ENCODE measurements around the gene FGF18. TPM values are rescaled to one million over a fixed set of nuclear protein-coding genes. Genes with fewer than 3 reads are reported as not detected.
"Not testable (repeated sequence)": the region's sequence is repeated elsewhere in the genome, so short reads cannot be mapped to it uniquely, and the experiment has no call there.

Gene FGF18
- total and polyA plus RNA-seq, 2 experiments from 2014 or later: 0.09 TPM; not detected in 1

DNA sequence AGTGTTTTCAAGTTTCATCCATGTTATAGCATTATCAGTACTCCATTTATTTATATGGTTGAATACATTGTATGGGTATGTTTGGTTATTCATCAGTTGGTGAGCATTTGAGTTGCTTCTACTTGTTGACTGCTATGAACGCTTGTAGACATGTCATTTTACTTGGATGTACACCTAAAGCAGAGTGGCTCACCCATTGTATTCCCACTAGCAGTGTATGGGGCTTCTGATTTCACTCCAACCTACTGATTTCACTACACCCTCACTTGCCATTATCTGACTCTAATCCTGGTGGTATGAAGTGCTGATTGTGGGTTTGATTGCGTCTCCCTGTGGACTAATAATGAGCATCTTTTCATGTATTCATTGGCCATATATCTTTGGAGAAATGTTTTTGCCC, 22.3 kb upstream of the FGF18 start:
- no peak for TF ChIP-seq EZH2phosphoT487 (IDR thresholded peaks at IDR 0.05; ENCODE audit: insufficient read depth, low read depth)
- no peak for TF ChIP-seq EZH2 (IDR thresholded peaks at IDR 0.05; ENCODE audit: insufficient read depth, poor library complexity, severe bottlenecking)
- in situ Hi-C loops (cut with MboI): no loop called here
- no peak overlapping the region for H3K27ac ChIP-seq

DNA sequence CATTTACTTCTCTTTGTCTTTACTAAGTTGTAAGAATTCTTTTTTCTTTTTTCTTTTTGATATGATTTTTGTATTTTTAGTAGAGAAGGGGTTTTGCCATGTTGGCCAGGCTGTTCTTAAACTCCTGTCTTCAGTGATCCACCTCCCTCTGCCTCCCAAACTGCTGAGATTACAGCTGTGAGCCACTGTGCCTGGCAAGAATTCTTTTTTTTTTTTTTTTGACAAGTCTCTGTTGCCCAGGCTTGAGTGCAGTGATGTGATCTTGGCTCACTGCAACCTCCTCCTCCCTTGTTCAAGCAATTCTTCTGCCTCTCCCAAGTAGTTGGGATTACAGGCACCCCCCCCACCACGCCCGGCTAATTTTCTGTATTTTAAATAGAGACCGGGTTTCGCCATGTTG, 21.8 kb upstream of the FGF18 start:
- no peak for DNase-seq

More for the DNA sequence above, 22.3 kb upstream of the FGF18 start:
- Histone ChIP-seq H3K9me3 (ENCODE audit: low read depth) (no peaks in the 10 kb centered on the region), H3K36me3 (ENCODE audit: low read depth) (peaks cover 96% of the 10 kb centered on the region), H4K20me1 (ENCODE audit: insufficient read depth) (peaks cover 60% of the 10 kb centered on the region), H3K79me2 (ENCODE audit: insufficient read depth) (peaks cover 100% of the 10 kb centered on the region), H3F3A (ENCODE audit: insufficient read depth) (peaks cover 71% of the 10 kb centered on the region), H3K9ac (no peak overlapping the region), H3K4me2 (ENCODE audit: unreplicated experiment) (no peak overlapping the region), H3K4me3 (no peak overlapping the region), H2AFZ (no peak overlapping the region), H3K4me1 (ENCODE audit: insufficient read depth) (peaks cover 10% of the 10 kb centered on the region), H3K9me2 (ENCODE audit: insufficient read depth) (no peaks in the 10 kb centered on the region), H3K27me3 (replicated peaks; ENCODE audit: insufficient read depth) (no peaks in the 10 kb centered on the region)
- no peak for DNase-seq
- 98 to 100% methylated on average over 2 of the region's 2 CpGs for WGBS, 2 experiments (ENCODE audit: low coverage in 1 of 2, low lambda C conversion rate in 2 of 2, missing lambda C conversion rate in 2 of 2)

DNA sequence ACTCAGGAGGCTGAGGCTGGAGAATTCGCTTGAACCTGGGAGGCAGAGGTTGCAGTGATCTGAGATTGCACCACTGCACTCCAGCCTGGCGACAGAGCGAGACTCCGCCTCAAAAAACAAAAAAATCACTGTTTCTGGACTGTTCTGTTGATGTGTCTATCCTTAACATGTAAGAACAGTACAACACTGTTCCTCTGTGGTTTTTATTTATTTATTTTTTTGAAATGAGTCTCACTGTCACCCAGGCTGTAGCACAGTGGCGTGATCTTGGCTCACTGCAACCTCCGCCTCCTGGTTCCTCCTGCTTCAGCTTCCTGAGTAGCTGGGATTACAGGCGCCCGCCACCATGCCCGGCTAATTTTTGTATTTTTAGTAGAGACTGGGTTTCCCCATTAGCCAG, 20.8 kb upstream of the FGF18 start:
- WGBS, 2 experiments (ENCODE audit: low coverage in 1 of 2, low lambda C conversion rate in 2 of 2, missing lambda C conversion rate in 2 of 2): 95% methylated on average over 9 of the region's 9 CpGs
- DNase-seq; H3K4me1 ChIP-seq (ENCODE audit: insufficient read depth); H3K4me2 ChIP-seq (ENCODE audit: unreplicated experiment); H3K27ac ChIP-seq; H2AFZ ChIP-seq; H3K4me3 ChIP-seq; H3K27me3 ChIP-seq (replicated peaks; ENCODE audit: insufficient read depth); in situ Hi-C loops (cut with MboI); H3K9me3 ChIP-seq (ENCODE audit: low read depth); H3K9me2 ChIP-seq (ENCODE audit: insufficient read depth); H3K9ac ChIP-seq: not testable (repeated sequence)
- peaks cover 46% of the 10 kb centered on the region for H4K20me1 ChIP-seq (ENCODE audit: insufficient read depth)
- peaks cover 58% of the 10 kb centered on the region for H3F3A ChIP-seq (ENCODE audit: insufficient read depth)
- H3K36me3 ChIP-seq (ENCODE audit: low read depth): peaks cover 82% of the 10 kb centered on the region
- peaks cover 85% of the 10 kb centered on the region for H3K79me2 ChIP-seq (ENCODE audit: insufficient read depth)

More for the DNA sequence above, 21.8 kb upstream of the FGF18 start:
- Histone ChIP-seq H3K4me3 (no peak overlapping the region), H3K27ac (no peak overlapping the region), H3K4me1 (ENCODE audit: insufficient read depth) (peaks cover 6% of the 10 kb centered on the region), H3F3A (ENCODE audit: insufficient read depth) (peaks cover 68% of the 10 kb centered on the region), H3K79me2 (ENCODE audit: insufficient read depth) (peaks cover 96% of the 10 kb centered on the region), H2AFZ (no peak overlapping the region), H3K36me3 (ENCODE audit: low read depth) (peaks cover 92% of the 10 kb centered on the region), H3K9me3 (ENCODE audit: low read depth) (no peaks in the 10 kb centered on the region), H3K9me2 (ENCODE audit: insufficient read depth) (no peaks in the 10 kb centered on the region), H3K27me3 (replicated peaks; ENCODE audit: insufficient read depth) (no peaks in the 10 kb centered on the region), H3K4me2 (ENCODE audit: unreplicated experiment) (no peak overlapping the region), H4K20me1 (ENCODE audit: insufficient read depth) (peaks cover 56% of the 10 kb centered on the region), H3K9ac (no peak overlapping the region)
- 80 to 82% methylated on average over 4 of the region's 4 CpGs for WGBS, 2 experiments (ENCODE audit: low coverage in 1 of 2, low lambda C conversion rate in 2 of 2, missing lambda C conversion rate in 2 of 2)
- TF ChIP-seq EZH2 (IDR thresholded peaks at IDR 0.05; ENCODE audit: insufficient read depth, poor library complexity, severe bottlenecking): no peak
- TF ChIP-seq EZH2phosphoT487 (IDR thresholded peaks at IDR 0.05; ENCODE audit: insufficient read depth, low read depth): no peak
- in situ Hi-C loops (cut with MboI): no loop called here

DNA sequence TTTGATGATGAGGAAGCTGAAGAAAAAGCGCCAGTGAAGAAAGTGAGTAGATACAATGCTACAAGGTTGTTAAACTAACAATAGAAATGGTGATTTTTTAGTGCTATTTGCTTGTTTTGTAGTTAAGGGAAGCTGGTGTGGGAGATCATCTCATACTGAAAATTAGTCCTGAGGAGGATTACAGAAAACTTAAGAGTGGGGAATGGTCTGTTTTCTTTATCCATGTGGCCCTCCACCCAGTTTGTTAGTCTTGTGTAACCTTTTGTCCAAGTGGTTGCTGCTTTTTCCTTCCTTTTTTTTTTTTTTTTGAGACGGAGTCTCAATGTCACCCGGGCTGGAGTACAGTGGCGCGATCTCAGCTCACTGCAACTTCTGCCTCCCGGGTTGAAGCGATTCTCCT, 19.3 kb upstream of the FGF18 start:
- peaks cover 6% of the 10 kb centered on the region; the same call in 1 of the 2 replicates for H3K4me1 ChIP-seq (ENCODE audit: insufficient read depth)
- H3K4me3 ChIP-seq: no peak overlapping the region
- no peaks in the 10 kb centered on the region for H3K27me3 ChIP-seq (replicated peaks; ENCODE audit: insufficient read depth)
- H3K27ac ChIP-seq: no peak overlapping the region
- H3K36me3 ChIP-seq (ENCODE audit: low read depth): peaks cover 71% of the 10 kb centered on the region
- H4K20me1 ChIP-seq (ENCODE audit: insufficient read depth): peaks cover 40% of the 10 kb centered on the region
- 95 to 99% methylated on average over 6 to 7 of the region's 7 CpGs for WGBS, 2 experiments (ENCODE audit: low coverage in 1 of 2, low lambda C conversion rate in 2 of 2, missing lambda C conversion rate in 2 of 2)
- no peaks in the 10 kb centered on the region for H3K9me2 ChIP-seq (ENCODE audit: insufficient read depth)
- H3K9me3 ChIP-seq (ENCODE audit: low read depth): no peaks in the 10 kb centered on the region
- TF ChIP-seq EZH2phosphoT487 (IDR thresholded peaks at IDR 0.05; ENCODE audit: insufficient read depth, low read depth): no peak
- TF ChIP-seq EZH2 (IDR thresholded peaks at IDR 0.05; ENCODE audit: insufficient read depth, poor library complexity, severe bottlenecking): no peak
- in situ Hi-C loops (cut with MboI): loop anchor here (25.0 kb wide), 2 partner anchors 437 to 637 kb away; no protein-coding TSS in a partner anchor
- no peak for DNase-seq
- no peak overlapping the region for H2AFZ ChIP-seq
- H3K4me2 ChIP-seq (ENCODE audit: unreplicated experiment): no peak overlapping the region
- no peak overlapping the region for H3K9ac ChIP-seq
- H3K79me2 ChIP-seq (ENCODE audit: insufficient read depth): peaks cover 76% of the 10 kb centered on the region
- peaks cover 56% of the 10 kb centered on the region for H3F3A ChIP-seq (ENCODE audit: insufficient read depth)

Measured in GM23248 (cell line).